ENCODE measurements around the gene GORASP2. TPM values are rescaled to one million over a fixed set of nuclear protein-coding genes. Genes with fewer than 3 reads are reported as not detected.

GORASP2 gene
- total RNA-seq, 2 experiments from 2014 or later: 68.4 to 70.6 TPM

- POLR2A ChIA-PET: interaction anchor here (0.8 kb wide), 1 partner anchor 125 kb away, joined by 3 read pairs; no protein-coding TSS in a partner anchor
- no peaks in the 10 kb centered on the region for H3K4me1 Mint-ChIP-seq (ENCODE audit: low read depth)
These were observed 55.0 kb downstream of the GORASP2 start for GRCh38 chr2:170984079-170984478.

GRCh38 chr2:170985407-170985806, 56.4 kb downstream of the GORASP2 start:
- CTCF ChIA-PET: interaction anchor here (0.7 kb wide), 1 partner anchor 431 kb away, joined by 4 read pairs; no protein-coding TSS in a partner anchor
- intact Hi-C loops (cut with micrococcal nuclease): no loop called here
- Mint-ChIP-seq H3K4me3 (no peak overlapping the region), H3K9me3 (no peaks in the 10 kb centered on the region), H3K27ac (no peak overlapping the region), H3K27me3 (no peaks in the 10 kb centered on the region), H3K4me1 (ENCODE audit: low read depth) (no peaks in the 10 kb centered on the region), H3K36me3 (ENCODE audit: low read depth) (peaks cover 3% of the 10 kb centered on the region)
- DNase-seq: no peak
- POLR2A ChIA-PET: interaction anchor here (0.6 kb wide), 1 partner anchor 194 kb away, joined by 3 read pairs; no protein-coding TSS in a partner anchor
- TF ChIP-seq CTCF (IDR thresholded peaks at IDR 0.05): no peak
- no peak for ATAC-seq

More at GRCh38 chr2:170984079-170984478, 55.0 kb downstream of the GORASP2 start:
- DNase-seq (no peak), ATAC-seq (no peak)
- H3K9me3 Mint-ChIP-seq: no peaks in the 10 kb centered on the region
- TF ChIP-seq CTCF (IDR thresholded peaks at IDR 0.05): no peak
- H3K4me3 Mint-ChIP-seq: no peak overlapping the region
- intact Hi-C loops (cut with micrococcal nuclease): no loop called here
- CTCF ChIA-PET: interaction anchor here (1.4 to 1.5 kb wide), 2 partner anchors 9 to 11 kb away, joined by 3 to 5 read pairs; no protein-coding TSS in a partner anchor
- peaks cover 3% of the 10 kb centered on the region for H3K36me3 Mint-ChIP-seq (ENCODE audit: low read depth)
- no peak overlapping the region for H3K27ac Mint-ChIP-seq
- H3K27me3 Mint-ChIP-seq: no peaks in the 10 kb centered on the region

- no peak overlapping the region for H3K4me3 Mint-ChIP-seq
- no peaks in the 10 kb centered on the region for H3K4me1 Mint-ChIP-seq (ENCODE audit: low read depth)
- no peak overlapping the region for H3K27ac Mint-ChIP-seq
- POLR2A ChIA-PET: interaction anchor here (0.6 kb wide), 1 partner anchor 38 kb away, joined by 3 read pairs; no protein-coding TSS in a partner anchor
- H3K9me3 Mint-ChIP-seq: no peaks in the 10 kb centered on the region
- peaks cover 8% of the 10 kb centered on the region for H3K36me3 Mint-ChIP-seq (ENCODE audit: low read depth)
- CTCF ChIA-PET: interaction anchor here (1.6 kb wide), 1 partner anchor 14 kb away, joined by 4 read pairs; no protein-coding TSS in a partner anchor
- no peak for DNase-seq
- no peak for ATAC-seq
- H3K27me3 Mint-ChIP-seq: no peaks in the 10 kb centered on the region
- intact Hi-C loops (cut with micrococcal nuclease): no loop called here
- TF ChIP-seq CTCF (IDR thresholded peaks at IDR 0.05): no peak
These were observed 57.7 kb downstream of the GORASP2 start for GRCh38 chr2:170986566-170987258.

GRCh38 chr2:170991398-170992182, 62.5 kb downstream of the GORASP2 start:
- no peaks in the 10 kb centered on the region for H3K4me1 Mint-ChIP-seq (ENCODE audit: low read depth)
- H3K27ac Mint-ChIP-seq: no peak overlapping the region

More at GRCh38 chr2:170991398-170992182, 62.5 kb downstream of the GORASP2 start:
- ChIA-PET POLR2A (no interaction called here), CTCF (no interaction called here)
- DNase-seq: no peak
- H3K9me3 Mint-ChIP-seq: no peaks in the 10 kb centered on the region
- peaks cover 18% of the 10 kb centered on the region for H3K36me3 Mint-ChIP-seq (ENCODE audit: low read depth)
- H3K4me3 Mint-ChIP-seq: no peak overlapping the region
- no peak for TF ChIP-seq CTCF (IDR thresholded peaks at IDR 0.05)
- no peak for ATAC-seq
- H3K27me3 Mint-ChIP-seq: no peaks in the 10 kb centered on the region
- intact Hi-C loops (cut with micrococcal nuclease): no loop called here

Data from activated CD8-positive, alpha-beta T cell treated with anti-CD3 and anti-CD28 coated beads for 36 hours (primary cell).